K562 (cell line): ENCODE measurements around the gene PAK1IP1. TPM values are rescaled to one million over a fixed set of nuclear protein-coding genes. Genes with fewer than 3 reads are reported as not detected.

Experiments
- ARID3A ChIP-seq: IDR thresholded peaks from 2 replicates; pipeline ENCODE4 v1.6.1; 2012; ENCODE audit warnings: low read depth, low read length, improper control_type of control experiment, borderline replicate concordance
- CBX5 ChIP-seq: IDR thresholded peaks from 2 replicates; pipeline ENCODE4 v1.6.1; 2014; ENCODE audit warnings: low read depth, borderline replicate concordance
- CXXC5 ChIP-seq: fragments of 250-450 bp; sonication (Bioruptor Pico); IDR thresholded peaks from 2 replicates; pipeline ENCODE4 v1.8.0; 2022; ENCODE audit warnings: inconsistent platforms, mild to moderate bottlenecking, moderate library complexity
- E2F3 ChIP-seq: fragments of 250-450 bp; sonication (Bioruptor Pico); IDR thresholded peaks from 2 replicates; pipeline ENCODE4 v1.4.0; 2020; ENCODE audit warnings: mild to moderate bottlenecking
- GABPB2 ChIP-seq: fragments of 250-450 bp; sonication (Bioruptor Pico); conservative IDR thresholded peaks from 2 replicates; pipeline ENCODE4 v1.5.1; 2021; ENCODE audit warnings: mild to moderate bottlenecking
- HDAC6 ChIP-seq: IDR thresholded peaks from 2 replicates; pipeline ENCODE4 v1.6.1; 2012; ENCODE audit warnings: low read depth, mild to moderate bottlenecking, control low read depth, inconsistent platforms, low read length, moderate library complexity
- MBD2 ChIP-seq: sonication (generic); IDR thresholded peaks from 2 replicates; pipeline ENCODE4 v1.6.1; 2016; ENCODE audit warnings: low read depth, borderline replicate concordance
- MXI1 ChIP-seq: IDR thresholded peaks from 2 replicates; pipeline ENCODE4 v1.6.1; 2011; ENCODE audit warnings: low read depth, mild to moderate bottlenecking, improper control_type of control experiment, low read length
- NUFIP1 ChIP-seq: fragments of 450-650 bp; IDR thresholded peaks from 2 replicates; pipeline ENCODE4 v1.6.1; 2018; ENCODE audit not compliant: partially characterized antibody
- PML ChIP-seq: IDR thresholded peaks from 2 replicates; pipeline ENCODE4 v1.6.1; 2012; ENCODE audit warnings: low read length, inconsistent platforms
- PRPF4 ChIP-seq: fragments of 200-400 bp; formaldehyde crosslinking; IDR thresholded peaks from one replicate; pipeline ENCODE4 v1.6.1; 2017; ENCODE audit warnings: low read length, low read depth, mild to moderate bottlenecking; ENCODE audit not compliant: insufficient read depth, poor library complexity, severe bottlenecking
- RBBP5 ChIP-seq: fragments of 200-600 bp; sonication (generic); IDR thresholded peaks from 2 replicates; pipeline ENCODE4 v1.6.1; 2012; ENCODE audit warnings: borderline replicate concordance, mild to moderate bottlenecking, low read length, control low read depth, inconsistent platforms; ENCODE audit not compliant: insufficient read depth, poor library complexity, severe bottlenecking
- RBM22 ChIP-seq: fragments of 200-400 bp; formaldehyde crosslinking; IDR thresholded peaks from 2 replicates; pipeline ENCODE4 v1.6.1; 2018; ENCODE audit warnings: low read length, low read depth; ENCODE audit not compliant: poor library complexity, severe bottlenecking
- RCOR1 ChIP-seq, 2 experiments: IDR thresholded peaks; 2 replicates each; pipeline ENCODE4 v1.6.1; 2012; ENCODE audit warnings: low read depth in 2 of 2, low read length in 2 of 2, borderline replicate concordance in 1 of 2, improper control_type of control experiment in 1 of 2
- TAF7 ChIP-seq: fragments of 450-650 bp; IDR thresholded peaks from 2 replicates; pipeline ENCODE4 v1.6.1; 2016; ENCODE audit warnings: missing genetic modification characterization, missing compliant biosample characterization
- U2AF2 ChIP-seq: fragments of 200-400 bp; formaldehyde crosslinking; optimal IDR thresholded peaks from 2 replicates; pipeline ENCODE3; 2017; ENCODE audit warnings: low read depth, mild to moderate bottlenecking, low read length
- ZNF408 ChIP-seq: fragments of 250-450 bp; sonication (Bioruptor Pico); IDR thresholded peaks from 2 replicates; pipeline ENCODE4 v1.4.0; 2020; ENCODE audit warnings: low read depth, mild to moderate bottlenecking, moderate library complexity
- ZNF695 ChIP-seq: fragments of 450-650 bp; formaldehyde crosslinking; IDR thresholded peaks from 2 replicates; pipeline ENCODE4 v1.4.0; 2020; ENCODE audit warnings: mild to moderate bottlenecking, moderate library complexity
- polyA plus RNA-seq, 8 experiments: library from polyadenylated mRNA; depleted of rRNA in 4 of 8; stranded (reverse) in 5 of 8; unstranded in 3 of 8; fragments of >200 nt; fragmentation: Nextera tagmentation in 2 of 8; fragmentation: Illumina TruSeq in 1 of 8; extraction: Ambion mirVana in 2 of 8; extraction: Trizol in 1 of 8; gene quantifications; 2 replicates each; pipeline versions ENCODE4 v1.2.1 to v1.2.3, GENCODE V29; 2011 to 2014; ENCODE audit warnings: inconsistent platforms in 1 of 8, missing spikeins in 1 of 8
- total RNA-seq, 7 experiments: library from RNA; depleted of rRNA in 6 of 7; stranded (reverse); fragments of >200 nt in 6 of 7; fragmentation: Illumina TruSeq in 2 of 7; extraction: Trizol in 2 of 7; gene quantifications; 2 replicates each; pipeline versions ENCODE4 v1.2.1 to v1.2.3, GENCODE V29; 2011 to 2021; ENCODE audit warnings: low replicate concordance in 1 of 7
- TF ChIP-seq, protein P1 (sequence below): fragments of 450-650 bp; IDR thresholded peaks from 2 replicates; pipeline ENCODE4 v1.6.1; 2016
- TF ChIP-seq, protein P2 (sequence below), 3 experiments: fragments of 200-800 bp in 1 of 3; fragments of 250-450 bp in 1 of 3; fragments of 450-650 bp in 1 of 3; sonication (Bioruptor Pico) in 1 of 3; sonication (Bioruptor generic) in 1 of 3; formaldehyde crosslinking in 1 of 3; IDR thresholded peaks; 2 replicates each; pipeline versions ENCODE4 v1.6.1 to v1.8.0; 2016 to 2022; ENCODE audit warnings: mild to moderate bottlenecking in 2 of 3, missing genetic modification characterization in 2 of 3, missing compliant biosample characterization in 1 of 3, moderate library complexity in 1 of 3
- TF ChIP-seq, protein P3 (sequence below), 3 experiments: fragments of 200-800 bp in 1 of 3; sonication (Bioruptor generic) in 1 of 3; sonication (generic) in 1 of 3; formaldehyde crosslinking in 1 of 3; IDR thresholded peaks; 2 replicates each; pipeline versions ENCODE4 v1.6.1 to v1.8.0; 2016 to 2022; ENCODE audit warnings: mild to moderate bottlenecking in 2 of 3, missing compliant biosample characterization in 2 of 3, missing genetic modification characterization in 2 of 3, missing genetic modification reagents in 1 of 3

PAK1IP1 gene
- total and polyA plus RNA-seq, 9 of the 15 experiments (the other 6 are each of a cell fraction or from before 2014, with no cell fraction given), result 50.0 to 200 (median 87.0) TPM

- no peak for TF ChIP-seq RBM22
- TF ChIP-seq, protein P1, sequence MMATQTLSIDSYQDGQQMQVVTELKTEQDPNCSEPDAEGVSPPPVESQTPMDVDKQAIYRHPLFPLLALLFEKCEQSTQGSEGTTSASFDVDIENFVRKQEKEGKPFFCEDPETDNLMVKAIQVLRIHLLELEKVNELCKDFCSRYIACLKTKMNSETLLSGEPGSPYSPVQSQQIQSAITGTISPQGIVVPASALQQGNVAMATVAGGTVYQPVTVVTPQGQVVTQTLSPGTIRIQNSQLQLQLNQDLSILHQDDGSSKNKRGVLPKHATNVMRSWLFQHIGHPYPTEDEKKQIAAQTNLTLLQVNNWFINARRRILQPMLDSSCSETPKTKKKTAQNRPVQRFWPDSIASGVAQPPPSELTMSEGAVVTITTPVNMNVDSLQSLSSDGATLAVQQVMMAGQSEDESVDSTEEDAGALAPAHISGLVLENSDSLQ, result no peak; the same call in 1 of the 2 replicates
- no peak for TF ChIP-seq HDAC6
- no peak for TF ChIP-seq ZNF408
- no peak for TF ChIP-seq NUFIP1
- no peak for TF ChIP-seq ARID3A
- TF ChIP-seq PRPF4, result no peak
- TF ChIP-seq, protein P2, sequence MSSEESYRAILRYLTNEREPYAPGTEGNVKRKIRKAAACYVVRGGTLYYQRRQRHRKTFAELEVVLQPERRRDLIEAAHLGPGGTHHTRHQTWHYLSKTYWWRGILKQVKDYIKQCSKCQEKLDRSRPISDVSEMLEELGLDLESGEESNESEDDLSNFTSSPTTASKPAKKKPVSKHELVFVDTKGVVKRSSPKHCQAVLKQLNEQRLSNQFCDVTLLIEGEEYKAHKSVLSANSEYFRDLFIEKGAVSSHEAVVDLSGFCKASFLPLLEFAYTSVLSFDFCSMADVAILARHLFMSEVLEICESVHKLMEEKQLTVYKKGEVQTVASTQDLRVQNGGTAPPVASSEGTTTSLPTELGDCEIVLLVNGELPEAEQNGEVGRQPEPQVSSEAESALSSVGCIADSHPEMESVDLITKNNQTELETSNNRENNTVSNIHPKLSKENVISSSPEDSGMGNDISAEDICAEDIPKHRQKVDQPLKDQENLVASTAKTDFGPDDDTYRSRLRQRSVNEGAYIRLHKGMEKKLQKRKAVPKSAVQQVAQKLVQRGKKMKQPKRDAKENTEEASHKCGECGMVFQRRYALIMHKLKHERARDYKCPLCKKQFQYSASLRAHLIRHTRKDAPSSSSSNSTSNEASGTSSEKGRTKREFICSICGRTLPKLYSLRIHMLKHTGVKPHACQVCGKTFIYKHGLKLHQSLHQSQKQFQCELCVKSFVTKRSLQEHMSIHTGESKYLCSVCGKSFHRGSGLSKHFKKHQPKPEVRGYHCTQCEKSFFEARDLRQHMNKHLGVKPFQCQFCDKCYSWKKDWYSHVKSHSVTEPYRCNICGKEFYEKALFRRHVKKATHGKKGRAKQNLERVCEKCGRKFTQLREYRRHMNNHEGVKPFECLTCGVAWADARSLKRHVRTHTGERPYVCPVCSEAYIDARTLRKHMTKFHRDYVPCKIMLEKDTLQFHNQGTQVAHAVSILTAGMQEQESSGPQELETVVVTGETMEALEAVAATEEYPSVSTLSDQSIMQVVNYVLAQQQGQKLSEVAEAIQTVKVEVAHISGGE (CRISPR knock-in tag; IDR thresholded peaks at IDR 0.05), result 0 out of 6 replicates have a peak, but pooled peaks of 1 of the 3 experiments have one; percentile 30
- no peak for TF ChIP-seq TAF7 (tag)
- TF ChIP-seq MXI1, result no peak
- no peak for TF ChIP-seq GABPB2 (CRISPR knock-in tag)
- no peak for TF ChIP-seq E2F3 (CRISPR knock-in tag)
- peak in 1 of 2 experiments; percentile 47; a peak in 1 of 4 replicates for TF ChIP-seq RCOR1 (IDR thresholded peaks at IDR 0.05; ENCODE audit: borderline replicate concordance in 1 of 2, low read depth in 2 of 2, low read length in 2 of 2)
- no peak for TF ChIP-seq U2AF2
- 0 out of 2 replicates have a peak, but pooled peaks have one; percentile 35 for TF ChIP-seq MBD2
- TF ChIP-seq, protein P3, sequence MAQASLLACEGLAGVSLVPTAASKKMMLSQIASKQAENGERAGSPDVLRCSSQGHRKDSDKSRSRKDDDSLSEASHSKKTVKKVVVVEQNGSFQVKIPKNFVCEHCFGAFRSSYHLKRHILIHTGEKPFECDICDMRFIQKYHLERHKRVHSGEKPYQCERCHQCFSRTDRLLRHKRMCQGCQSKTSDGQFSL (CRISPR knock-in tag; IDR thresholded peaks at IDR 0.05), result no peak
- TF ChIP-seq, protein P3 (tag; IDR thresholded peaks at IDR 0.05), result no peak
- TF ChIP-seq RBBP5, result peak; percentile 50
- 0 out of 2 replicates have a peak, but pooled peaks have one; percentile 33 for TF ChIP-seq CXXC5 (CRISPR knock-in tag)
- TF ChIP-seq PML, result peak; percentile 71; the same call in 1 of the 2 replicates
- TF ChIP-seq ZNF695 (CRISPR knock-in tag), result no peak
- no peak for TF ChIP-seq CBX5
Observed at GRCh38 chr6:10725044-10725443, 30.3 kb downstream of the PAK1IP1 start (continued).
